Heart left ventricle (tissue), 16 donors: ENCODE data around the gene RASD2. TPM values are rescaled to one million over a fixed set of nuclear protein-coding genes. Genes with fewer than 3 reads are reported as not detected.

Source experiments
- ATAC-seq, 4 donors: fragments of 200-7000 bp; cut with Tn5 transposase; one replicate each; pipeline ENCODE4 v1.9.1; 2020 to 2022; ENCODE audit warnings: moderate library complexity in 4 of 4, mild to moderate bottlenecking in 3 of 4, moderate number of reproducible peaks in 1 of 4
- DNase-seq, 5 donors: peaks; one replicate each; pipeline ENCODE4 v3.0.0-alpha.2; 2020
- H3K27ac ChIP-seq, 12 donors: fragments of 200-600 bp; sonication (generic) in 4 of 12; one replicate each; pipeline versions ENCODE4 v1.5.0 to v1.8.0; 2016 to 2022; ENCODE audit warnings: mild to moderate bottlenecking in 2 of 12
- H3K27me3 ChIP-seq, 9 donors: fragments of 200-600 bp; sonication (generic) in 2 of 9; one replicate each; pipeline versions ENCODE4 v1.5.1 to v1.8.0; 2016 to 2022; ENCODE audit warnings: mild to moderate bottlenecking in 3 of 9
- H3K36me3 ChIP-seq, 9 donors: fragments of 200-600 bp; sonication (generic) in 2 of 9; one replicate each; pipeline versions ENCODE4 v1.5.0 to v1.8.0; 2018 to 2022; ENCODE audit warnings: mild to moderate bottlenecking in 2 of 9
- H3K4me1 ChIP-seq, 12 donors: fragments of 200-600 bp; sonication (generic) in 4 of 12; one replicate each; pipeline versions ENCODE4 v1.5.0 to v1.8.0; 2016 to 2022; ENCODE audit warnings: mild to moderate bottlenecking in 3 of 12
- H3K4me3 ChIP-seq, 12 donors: fragments of 200-600 bp; sonication (generic) in 4 of 12; one replicate each; pipeline versions ENCODE4 v1.5.0 to v1.8.0; 2017 to 2022; ENCODE audit warnings: mild to moderate bottlenecking in 9 of 12, moderate library complexity in 4 of 12
- H3K9me3 ChIP-seq, 12 donors: fragments of 200-600 bp; sonication (generic) in 4 of 12; one replicate each; pipeline versions ENCODE4 v1.5.0 to v1.8.0; 2016 to 2022; ENCODE audit warnings: mild to moderate bottlenecking in 1 of 12
- POLR2A ChIP-seq, 2 donors: fragments of 450-650 bp; IDR thresholded peaks; one replicate each; pipeline ENCODE4 v1.6.1; 2017; ENCODE audit warnings: antibody characterized with exemption in 2 of 2, mild to moderate bottlenecking in 2 of 2, moderate library complexity in 2 of 2
- WGBS, 4 donors: extraction: QIAGEN DNeasy Blood & Tissue Kit in 2 of 4; methylation state at CpG; one replicate each; pipeline versions ENCODE4 v1.1.5 to v1.1.7; 2013 to 2018; 5-methylcytosine and 5-hydroxymethylcytosine counted together
- intact Hi-C, 10 donors: fragments of 100-400 bp; cut with DNase I; formaldehyde crosslinking; loops; one replicate each; pipeline versions ENCODE4 v1.11.1 to v1.14.2; 2022
- polyA plus RNA-seq, 2 donors: library from polyadenylated mRNA; stranded (reverse); fragments of 200-250 nt; gene quantifications; one replicate each; pipeline ENCODE4 v1.2.3, GENCODE V29; 2013
- total RNA-seq, 9 donors: library from RNA; depleted of rRNA in 2 of 9; stranded (reverse); fragments of >200 nt in 2 of 9; fragmentation: NEBNext Ultra II Directional in 3 of 9; extraction: Animal tissue kit (Norgen Biotek cat#: 25700) in 3 of 9; gene quantifications; one replicate each; pipeline versions ENCODE4 v1.1.0 to v1.2.4, GENCODE V29; 2016 to 2023
- TF ChIP-seq, protein P1 (sequence below), 12 donors: fragments of 200-600 bp; sonication (generic) in 4 of 12; IDR thresholded peaks; one replicate each; pipeline versions ENCODE4 v1.5.0 to v1.8.0; 2018 to 2022; ENCODE audit warnings: antibody characterized with exemption in 12 of 12, mild to moderate bottlenecking in 5 of 12
- donor health status: ischemic (EF 13 %, LVEDD 7.1; RV severe dilation, severe dysfunction).
- donor health status: healthy with polysubstance abuse.
- donor health status: DM: no; HTN: yes; CAD: no.
- donor health status: DM: no; HTN: no; CAD: no.
- donor health status: ischemic (EF 25% LVEDD 6.9; RV normal size, moderate dysfunction).
- donor health status: ischemic (EF 25% LVEDD 5.7; RV mildly dilated, moderate dysfunction).
- donor health status: healthy.
- donor health status: DM: yes; HTN: yes; CAD: no.
- donor health status: ischemic (EF 35%, LVEDD 5.7; RV mildly dilated, moderate dysfunction).
- donor health status: nonischemic (EF 11% LVEDD 7.7; RV severe dilation, severe dysfunction).
- donor health status: DM: yes; HTN: yes; CAD: no.
- donor health status: PGD.
- donor health status: ischemic (EF 29% LVEDD 5.4; RV normal size, mild dysfunction).
- donor health status: nonischemic (EF 23%, LVEDD 6.1; RV moderate dilation, normal function).

The RASD2 gene
- total and polyA plus RNA-seq, 11 donors = 1.4 to 10.5 (median 5.0) TPM

DNA sequence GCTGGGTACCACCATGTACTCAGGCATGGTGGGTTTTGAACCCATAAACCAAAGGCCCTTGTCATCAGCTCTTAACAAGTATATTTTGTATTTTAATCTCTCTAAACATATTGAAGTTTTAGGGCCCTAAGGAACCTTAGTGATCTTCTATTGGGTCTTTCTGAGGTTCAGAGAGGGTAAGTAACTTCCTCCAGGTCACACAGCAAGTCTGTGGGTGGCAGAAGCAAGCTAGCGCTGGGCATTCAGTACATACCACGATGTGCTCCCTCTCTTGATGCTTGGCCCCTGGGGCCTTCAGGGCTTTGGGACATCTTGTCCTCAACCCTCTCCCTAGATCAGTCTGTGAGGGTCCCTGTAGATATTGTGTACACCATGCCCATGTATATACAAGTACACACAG lies 12.7 kb downstream of the RASD2 start:
- Histone ChIP-seq H3K9me3 (no peaks in the 10 kb centered on the region), H3K27ac (no peak overlapping the region)
- 88 to 92% (median 92%) methylated on average over 2 of the region's 2 CpGs for WGBS, 4 donors

DNA sequence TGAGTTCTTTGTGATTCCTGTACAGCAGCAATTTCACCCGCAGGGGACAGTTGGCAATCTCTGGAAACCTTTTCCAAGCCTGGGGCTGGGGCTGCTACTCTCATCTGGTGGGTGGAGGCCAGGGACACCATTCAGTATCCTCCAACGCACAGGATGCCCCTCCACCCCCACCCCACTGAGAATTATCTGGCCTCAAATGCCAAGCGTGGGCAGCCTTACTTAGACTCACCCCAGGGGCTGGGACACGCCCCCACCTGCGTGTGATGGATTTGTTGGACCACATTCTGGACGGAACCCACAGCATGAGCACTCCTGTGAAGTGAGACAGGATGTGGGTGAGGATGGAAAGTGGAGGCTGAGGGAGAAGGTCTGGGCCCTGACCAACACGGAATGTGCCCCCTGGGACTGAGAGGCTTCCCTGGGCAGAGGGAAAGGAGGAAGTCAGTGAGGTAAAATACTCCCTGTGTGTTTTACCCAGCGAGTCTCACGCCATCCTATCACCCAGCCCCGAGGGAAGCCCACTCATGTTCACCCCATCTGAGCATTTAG lies 13.7 kb downstream of the RASD2 start:
- H3K4me3 ChIP-seq = no peak overlapping the region
- no peak for ATAC-seq
- intact Hi-C loops = no loop called here
- TF ChIP-seq, protein P1, sequence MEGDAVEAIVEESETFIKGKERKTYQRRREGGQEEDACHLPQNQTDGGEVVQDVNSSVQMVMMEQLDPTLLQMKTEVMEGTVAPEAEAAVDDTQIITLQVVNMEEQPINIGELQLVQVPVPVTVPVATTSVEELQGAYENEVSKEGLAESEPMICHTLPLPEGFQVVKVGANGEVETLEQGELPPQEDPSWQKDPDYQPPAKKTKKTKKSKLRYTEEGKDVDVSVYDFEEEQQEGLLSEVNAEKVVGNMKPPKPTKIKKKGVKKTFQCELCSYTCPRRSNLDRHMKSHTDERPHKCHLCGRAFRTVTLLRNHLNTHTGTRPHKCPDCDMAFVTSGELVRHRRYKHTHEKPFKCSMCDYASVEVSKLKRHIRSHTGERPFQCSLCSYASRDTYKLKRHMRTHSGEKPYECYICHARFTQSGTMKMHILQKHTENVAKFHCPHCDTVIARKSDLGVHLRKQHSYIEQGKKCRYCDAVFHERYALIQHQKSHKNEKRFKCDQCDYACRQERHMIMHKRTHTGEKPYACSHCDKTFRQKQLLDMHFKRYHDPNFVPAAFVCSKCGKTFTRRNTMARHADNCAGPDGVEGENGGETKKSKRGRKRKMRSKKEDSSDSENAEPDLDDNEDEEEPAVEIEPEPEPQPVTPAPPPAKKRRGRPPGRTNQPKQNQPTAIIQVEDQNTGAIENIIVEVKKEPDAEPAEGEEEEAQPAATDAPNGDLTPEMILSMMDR (IDR thresholded peaks at IDR 0.05) = no peak
- TF ChIP-seq POLR2A (IDR thresholded peaks at IDR 0.05) = no peak
- no peaks in the 10 kb centered on the region for H3K36me3 ChIP-seq
- no peaks in the 10 kb centered on the region for H3K27me3 ChIP-seq
- 38 to 74% (median 62%) methylated on average over 6 to 10 of the region's 10 CpGs for WGBS, 4 donors
- no peak overlapping the region for H3K27ac ChIP-seq
- peaks cover 0 to 4% (median 0%) of the 10 kb centered on the region in 12 donors for H3K4me1 ChIP-seq
- DNase-seq = no peak
- H3K9me3 ChIP-seq = no peaks in the 10 kb centered on the region

More for the DNA sequence above, 12.7 kb downstream of the RASD2 start:
- Histone ChIP-seq H3K4me1 (peaks cover 0 to 14% (median 6%) of the 10 kb centered on the region in 12 donors), H3K4me3 (no peak overlapping the region), H3K27me3 (no peaks in the 10 kb centered on the region), H3K36me3 (no peaks in the 10 kb centered on the region)
- DNase-seq (no peak), ATAC-seq (no peak)
- TF ChIP-seq, protein P1 (IDR thresholded peaks at IDR 0.05) = no peak
- TF ChIP-seq POLR2A (IDR thresholded peaks at IDR 0.05) = no peak
- intact Hi-C loops = no loop called here

DNA sequence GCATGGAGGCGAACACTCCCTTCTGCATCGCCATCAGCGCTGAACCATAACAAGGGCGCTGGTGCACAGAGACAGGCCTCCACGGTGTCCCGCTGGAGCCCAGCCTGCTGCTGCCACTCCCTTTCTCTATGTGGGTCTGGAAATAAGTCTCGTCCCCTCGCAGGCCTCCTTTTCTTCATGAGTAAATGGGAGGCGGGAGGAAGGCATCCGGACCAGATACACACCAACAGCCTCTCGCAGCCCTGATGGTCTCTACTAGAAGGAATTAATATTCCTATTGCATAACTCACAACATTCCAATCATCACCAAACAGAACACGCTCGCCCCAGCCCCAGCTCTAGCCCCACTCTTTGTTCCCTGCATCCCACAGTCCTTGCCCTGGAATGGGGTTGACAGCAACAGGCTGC lies 14.9 kb downstream of the RASD2 start:
- H3K4me3 ChIP-seq = no peak overlapping the region
- TF ChIP-seq, protein P1 (IDR thresholded peaks at IDR 0.05) = no peak
- TF ChIP-seq POLR2A (IDR thresholded peaks at IDR 0.05) = no peak
- H3K27me3 ChIP-seq = peaks cover 0 to 3% (median 0%) of the 10 kb centered on the region in 9 donors
- intact Hi-C loops = no loop called here
- no peak for DNase-seq
- H3K9me3 ChIP-seq = no peaks in the 10 kb centered on the region
- no peak overlapping the region for H3K27ac ChIP-seq
- no peak for ATAC-seq
- H3K36me3 ChIP-seq = no peaks in the 10 kb centered on the region
- 78 to 83% (median 81%) methylated on average over 13 of the region's 13 CpGs for WGBS, 4 donors
- H3K4me1 ChIP-seq = no peaks in the 10 kb centered on the region

DNA sequence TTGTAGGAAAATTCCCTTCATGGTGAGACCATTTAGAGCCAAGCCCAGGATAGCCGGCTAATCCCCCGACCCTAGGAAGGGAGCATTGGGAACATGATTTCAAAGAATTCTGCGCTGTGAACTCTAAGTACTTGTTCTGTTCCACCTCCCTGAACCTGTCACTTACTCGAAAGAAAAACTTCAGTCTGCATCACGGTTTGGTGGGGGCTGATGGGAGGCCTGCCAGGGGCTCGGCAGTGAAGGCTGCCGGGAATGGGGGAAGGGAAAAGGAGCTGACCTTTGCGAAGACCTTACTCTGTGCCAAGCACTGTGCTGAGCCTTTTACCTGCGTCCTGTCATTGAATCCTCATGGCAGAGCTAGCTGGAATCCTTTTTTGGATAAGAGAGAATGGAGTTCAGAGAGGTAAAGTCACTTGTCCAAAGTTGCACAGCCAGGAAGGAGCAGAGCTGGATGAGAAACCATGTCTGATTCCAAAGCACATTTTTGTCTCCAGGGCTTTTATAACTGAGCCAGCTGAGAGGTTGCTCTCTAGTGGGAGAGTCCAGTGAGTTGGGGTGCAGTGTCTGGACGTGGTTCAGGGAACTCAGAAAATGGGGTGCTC lies 15.4 kb downstream of the RASD2 start:
- Histone ChIP-seq H3K27me3 (peaks cover 0 to 3% (median 0%) of the 10 kb centered on the region in 9 donors), H3K4me1 (no peaks in the 10 kb centered on the region), H3K36me3 (no peaks in the 10 kb centered on the region), H3K27ac (no peak overlapping the region), H3K9me3 (no peaks in the 10 kb centered on the region), H3K4me3 (no peak overlapping the region)
- ATAC-seq (no peak), DNase-seq (no peak)
- intact Hi-C loops = no loop called here
- WGBS, 4 donors = 60 to 68% (median 62%) methylated on average over 10 of the region's 10 CpGs
- TF ChIP-seq, protein P1 (IDR thresholded peaks at IDR 0.05) = no peak
- TF ChIP-seq POLR2A (IDR thresholded peaks at IDR 0.05) = no peak
